OCI-LY7 (cell line): ENCODE measurements around the gene RRAGD.

Experiments used
- EZH2phosphoT487 ChIP-seq: fragments of 200-600 bp; sonication (generic); IDR thresholded peaks from 2 replicates; pipeline ENCODE4 v1.6.1; 2018; ENCODE audit warnings: low read depth, borderline replicate concordance, mild to moderate bottlenecking, mixed run types, antibody characterized with exemption, low read length, moderate library complexity, mixed read lengths
- TF ChIP-seq, protein P1 (sequence below): fragments of 200-600 bp; sonication (generic); conservative IDR thresholded peaks from 2 replicates; pipeline ENCODE4 v1.5.1; 2014; ENCODE audit warnings: mild to moderate bottlenecking, antibody characterized with exemption, low read length, moderate library complexity, mixed read lengths

DNA sequence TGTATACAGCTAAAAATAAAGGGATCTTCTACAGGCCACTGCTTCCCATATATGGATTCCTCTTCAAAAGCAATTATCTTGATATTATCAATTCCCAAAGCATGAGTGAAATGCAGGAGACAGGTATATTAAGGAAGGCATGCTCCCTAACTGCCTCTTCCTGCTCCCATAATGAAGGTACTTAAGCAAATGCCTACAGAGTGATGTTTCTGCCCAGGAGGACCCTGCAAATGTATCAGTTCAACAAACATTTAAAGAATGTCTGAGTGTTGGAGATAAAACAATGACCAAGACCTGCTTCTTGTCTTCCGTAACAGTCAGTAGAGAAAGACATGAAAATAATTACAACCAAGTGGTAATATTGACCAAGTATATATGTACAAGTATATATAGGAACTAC, 63.7 kb downstream of the RRAGD start:
- TF ChIP-seq, protein P1, sequence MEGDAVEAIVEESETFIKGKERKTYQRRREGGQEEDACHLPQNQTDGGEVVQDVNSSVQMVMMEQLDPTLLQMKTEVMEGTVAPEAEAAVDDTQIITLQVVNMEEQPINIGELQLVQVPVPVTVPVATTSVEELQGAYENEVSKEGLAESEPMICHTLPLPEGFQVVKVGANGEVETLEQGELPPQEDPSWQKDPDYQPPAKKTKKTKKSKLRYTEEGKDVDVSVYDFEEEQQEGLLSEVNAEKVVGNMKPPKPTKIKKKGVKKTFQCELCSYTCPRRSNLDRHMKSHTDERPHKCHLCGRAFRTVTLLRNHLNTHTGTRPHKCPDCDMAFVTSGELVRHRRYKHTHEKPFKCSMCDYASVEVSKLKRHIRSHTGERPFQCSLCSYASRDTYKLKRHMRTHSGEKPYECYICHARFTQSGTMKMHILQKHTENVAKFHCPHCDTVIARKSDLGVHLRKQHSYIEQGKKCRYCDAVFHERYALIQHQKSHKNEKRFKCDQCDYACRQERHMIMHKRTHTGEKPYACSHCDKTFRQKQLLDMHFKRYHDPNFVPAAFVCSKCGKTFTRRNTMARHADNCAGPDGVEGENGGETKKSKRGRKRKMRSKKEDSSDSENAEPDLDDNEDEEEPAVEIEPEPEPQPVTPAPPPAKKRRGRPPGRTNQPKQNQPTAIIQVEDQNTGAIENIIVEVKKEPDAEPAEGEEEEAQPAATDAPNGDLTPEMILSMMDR = no peak
- TF ChIP-seq EZH2phosphoT487 = no peak
